Stimulated activated CD4-positive, alpha-beta T cell treated with anti-CD3 and anti-CD28 coated beads, Interleukin-12 subunit alpha, Interleukin-12 subunit beta, amount 100 ng/mL, for 24 hours (primary cell): ENCODE results near the gene TUBA1C.
A peak's percentile ranks its signal among the peaks of the same experiment; 100 is the strongest.
"Not testable (repeated sequence)": the region's sequence is repeated elsewhere in the genome, so short reads cannot be mapped to it uniquely, and the experiment has no call there.

Experiments
- DNase-seq, 2 experiments: peaks; one replicate each; pipeline ENCODE4 v3.0.0-alpha.2; 2020; ENCODE audit warnings: low read depth in 2 of 2

The TUBA1C gene

GRCh38 chr12:49310451-49311000, 45.6 kb downstream of the TUBA1C start:
- not testable (repeated sequence) for DNase-seq

GRCh38 chr12:49314811-49315210, 49.9 kb downstream of the TUBA1C start:
- DNase-seq, result no peak

GRCh38 chr12:49317118-49317517, 52.2 kb downstream of the TUBA1C start:
- DNase-seq, result not testable (repeated sequence)

GRCh38 chr12:49320411-49321103, 55.7 kb downstream of the TUBA1C start:
- DNase-seq, result not testable (repeated sequence)

- DNase-seq, result no peak
Observed at GRCh38 chr12:49322367-49322707, 57.5 kb downstream of the TUBA1C start.

GRCh38 chr12:49322708-49323523, 58.0 kb downstream of the TUBA1C start, which contains the start of gene TROAP:
TROAP (plus strand) TSS chr12:49323255; CDS start chr12:49323609, 354 bp downstream.
- peak; percentile 95 to 96 for DNase-seq

- DNase-seq, result no peak
Observed at GRCh38 chr12:49323524-49324097, 58.7 kb downstream of the TUBA1C start.
